HCT116 (cell line): ENCODE results near the gene KCNIP4. TPM values are rescaled to one million over a fixed set of nuclear protein-coding genes. Genes with fewer than 3 reads are reported as not detected.

Experiments used
- ATAC-seq: fragments of 200-7000 bp; cut with Tn5 transposase; 2 replicates; pipeline ENCODE4 v1.9.1; 2020; ENCODE audit warnings: mild to moderate bottlenecking, moderate library complexity
- BruUV-seq: library from RNA; stranded (reverse); fragments of 400-500 nt; replicated peaks from 2 replicates; lab custom pipeline; 2021; lab: Mats Ljungman, UMichigan
- CTCF ChIA-PET: fragments of 300-600 bp; sonication (Branson Sonifier 250); formaldehyde crosslinking; loops from one replicate; lab custom pipeline; 2021; ENCODE audit warnings: antibody characterized with exemption; lab: Charles Lee
- POLR2A ChIA-PET: fragments of 300-600, 350-600 bp; sonication (Branson Sonifier 250); formaldehyde crosslinking; loops from one replicate; lab custom pipeline; 2021; ENCODE audit warnings: antibody characterized with exemption; lab: Charles Lee
- RAD21 ChIA-PET, 2 experiments: fragments of 300-600 bp; sonication (Branson Sonifier 250); formaldehyde crosslinking; loops; one replicate each; lab custom pipeline; 2023; ENCODE audit warnings: low total read pairs in 2 of 2; ENCODE audit not compliant: uncharacterized antibody in 2 of 2, unreplicated experiment in 2 of 2, low non-redundant PET in 1 of 2; lab: Charles Lee
- DNase-seq: peaks from one replicate; pipeline ENCODE4 v3.0.0-alpha.2; 2010; ENCODE audit warnings: low read depth, low spot score
- H2AFZ ChIP-seq: fragments of 200-600 bp; shearing (Covaris generic), sonication (generic); 2 replicates; pipeline ENCODE4 v1.6.1; 2017; ENCODE audit warnings: low read depth, mixed run types, mixed read lengths, antibody characterized with exemption, low read length; ENCODE audit not compliant: poor library complexity, severe bottlenecking
- H3K27ac ChIP-seq: 2 replicates; pipeline ENCODE4 v1.5.1; 2012; ENCODE audit warnings: low read depth, low read length
- H3K27me3 ChIP-seq: fragments of 200-600 bp; sonication (generic); 2 replicates; pipeline ENCODE4 v1.6.1; 2016; ENCODE audit warnings: mixed run types, low read length, mixed read lengths; ENCODE audit not compliant: insufficient read depth
- H3K36me3 ChIP-seq, 2 experiments: fragments of 200-500 bp in 1 of 2; fragments of 200-600 bp in 1 of 2; sonication (Bioruptor generic) in 1 of 2; sonication (generic) in 1 of 2; 2 replicates each; pipeline versions ENCODE4 v1.5.1 to v1.6.1; 2014 to 2016; ENCODE audit warnings: low read length in 2 of 2, inconsistent platforms in 1 of 2, mixed read lengths in 1 of 2, mixed run types in 1 of 2; ENCODE audit not compliant: insufficient read depth in 2 of 2, control insufficient read depth in 1 of 2
- H3K4me1 ChIP-seq, 2 experiments: fragments of 200-600 bp in 1 of 2; sonication (generic) in 1 of 2; 2 replicates each; pipeline versions ENCODE4 v1.5.1 to v1.6.1; 2012 to 2017; ENCODE audit warnings: low read length in 2 of 2, inconsistent platforms in 1 of 2, mild to moderate bottlenecking in 1 of 2, mixed read lengths in 1 of 2, mixed run types in 1 of 2, moderate library complexity in 1 of 2; ENCODE audit not compliant: insufficient read depth in 2 of 2, control insufficient read depth in 1 of 2
- H3K4me2 ChIP-seq: fragments of 200-600 bp; sonication (generic); 2 replicates; pipeline ENCODE4 v1.6.1; 2017; ENCODE audit warnings: mixed run types, low read length, mixed read lengths
- H3K4me3 ChIP-seq, 2 experiments: fragments of 200-600 bp in 1 of 2; sonication (generic) in 1 of 2; replicated peaks in 1 of 2; 2 replicates each; pipeline ENCODE4 v1.5.1; 2011 to 2016; ENCODE audit warnings: low read length in 2 of 2, control low read depth in 1 of 2, low read depth in 1 of 2, mild to moderate bottlenecking in 1 of 2, mixed read lengths in 1 of 2, mixed run types in 1 of 2
- H3K79me2 ChIP-seq: fragments of 200-600 bp; sonication (generic); 2 replicates; pipeline ENCODE4 v1.6.1; 2017; ENCODE audit warnings: mild to moderate bottlenecking, mixed run types, low read length, moderate library complexity, mixed read lengths; ENCODE audit not compliant: insufficient read depth
- H3K9ac ChIP-seq: fragments of 200-600 bp; sonication (generic); 2 replicates; pipeline ENCODE4 v1.6.1; 2016; ENCODE audit warnings: low read length, mixed read lengths
- H3K9me2 ChIP-seq: fragments of 200-600 bp; sonication (generic), shearing (Covaris generic); 2 replicates; pipeline ENCODE4 v1.6.1; 2017; ENCODE audit warnings: mixed run types, mild to moderate bottlenecking, moderate library complexity; ENCODE audit not compliant: insufficient read depth
- H3K9me3 ChIP-seq, 2 experiments: fragments of 200-500 bp in 1 of 2; fragments of 200-600 bp in 1 of 2; sonication (Bioruptor generic) in 1 of 2; sonication (generic) in 1 of 2; 2 replicates each; pipeline ENCODE4 v1.6.1; 2014 to 2017; ENCODE audit warnings: low read length in 2 of 2, mixed read lengths in 2 of 2, inconsistent platforms in 1 of 2, low read depth in 1 of 2, mild to moderate bottlenecking in 1 of 2, mixed run types in 1 of 2, moderate library complexity in 1 of 2; ENCODE audit not compliant: control insufficient read depth in 1 of 2, insufficient read depth in 1 of 2
- H4K20me1 ChIP-seq: fragments of 200-600 bp; sonication (generic), shearing (Covaris generic); 2 replicates; pipeline ENCODE4 v1.6.1; 2017; ENCODE audit warnings: mixed run types, mild to moderate bottlenecking, moderate library complexity; ENCODE audit not compliant: insufficient read depth
- CEBPB ChIP-seq: IDR thresholded peaks from 2 replicates; pipeline ENCODE4 v1.6.1; 2012; ENCODE audit warnings: low read depth
- ELF1 ChIP-seq: IDR thresholded peaks from 2 replicates; pipeline ENCODE4 v1.6.1; 2012; ENCODE audit warnings: low read depth, borderline replicate concordance
- EZH2 ChIP-seq: fragments of 200-600 bp; sonication (generic); IDR thresholded peaks from 2 replicates; pipeline ENCODE4 v1.6.1; 2017; ENCODE audit warnings: antibody characterized with exemption, mixed run types
- FOSL1 ChIP-seq: IDR thresholded peaks from 2 replicates; pipeline ENCODE4 v1.6.1; 2012; ENCODE audit warnings: low read depth
- JUND ChIP-seq: IDR thresholded peaks from 2 replicates; pipeline ENCODE4 v1.6.1; 2012
- POLR2A ChIP-seq: IDR thresholded peaks from 2 replicates; pipeline ENCODE4 v1.7.0; 2011; ENCODE audit warnings: borderline replicate concordance; ENCODE audit not compliant: insufficient read depth, insufficient read length; ENCODE audit errors: extremely low read depth
- RAD21 ChIP-seq: IDR thresholded peaks from 2 replicates; pipeline ENCODE4 v1.6.1; 2012; ENCODE audit warnings: low read depth, mild to moderate bottlenecking
- SIN3A ChIP-seq: IDR thresholded peaks from 2 replicates; pipeline ENCODE4 v1.6.1; 2012; ENCODE audit warnings: low read depth
- SP1 ChIP-seq: IDR thresholded peaks from 2 replicates; pipeline ENCODE4 v1.6.1; 2012; ENCODE audit warnings: low read depth
- SRF ChIP-seq: IDR thresholded peaks from 2 replicates; pipeline ENCODE4 v1.6.1; 2012; ENCODE audit warnings: low read depth
- TCF7L2 ChIP-seq: IDR thresholded peaks from 2 replicates; pipeline ENCODE4 v1.7.0; 2011; ENCODE audit warnings: borderline replicate concordance, inconsistent platforms; ENCODE audit not compliant: insufficient read depth, insufficient read length; ENCODE audit errors: extremely low read depth
- YY1 ChIP-seq: IDR thresholded peaks from 2 replicates; pipeline ENCODE4 v1.6.1; 2011; ENCODE audit warnings: low read length, low read depth, moderate library complexity, mild to moderate bottlenecking; ENCODE audit not compliant: insufficient replicate concordance; ENCODE audit errors: extremely low read depth
- ZFX ChIP-seq: fragments of 450-650 bp; IDR thresholded peaks from 2 replicates; pipeline ENCODE4 v1.6.1; 2017
- ZNF274 ChIP-seq: fragments of 200-500 bp; sonication (Bioruptor generic); IDR thresholded peaks from 2 replicates; pipeline ENCODE4 v1.6.1; 2014; ENCODE audit warnings: mild to moderate bottlenecking, low read depth, low read length, inconsistent platforms
- intact Hi-C: fragments of 100-400 bp; cut with micrococcal nuclease; formaldehyde crosslinking; loops from 2 replicates; pipeline ENCODE4 v1.10.0; 2022
- total RNA-seq: library from RNA; stranded (reverse); gene quantifications from one replicate; pipeline ENCODE4 v1.2.1, GENCODE V29; 2021; ENCODE audit not compliant: unreplicated experiment
- TF ChIP-seq, protein P1 (sequence below), 3 experiments: fragments of 200-600 bp in 1 of 3; sonication (generic) in 1 of 3; IDR thresholded peaks in 2 of 3; conservative IDR thresholded peaks in 1 of 3; 2 replicates each; pipeline ENCODE4 v1.5.1; 2012 to 2017; ENCODE audit warnings: low read depth in 2 of 3, low read length in 2 of 3, antibody characterized with exemption in 1 of 3, borderline replicate concordance in 1 of 3, control low read depth in 1 of 3, mild to moderate bottlenecking in 1 of 3, mixed read lengths in 1 of 3, mixed run types in 1 of 3, moderate library complexity in 1 of 3; ENCODE audit not compliant: insufficient read depth in 1 of 3
- TF ChIP-seq, protein P2 (sequence below): IDR thresholded peaks from 2 replicates; pipeline ENCODE4 v1.6.1; 2012
- TF ChIP-seq, protein P3 (sequence below): IDR thresholded peaks from 2 replicates; pipeline ENCODE4 v1.6.1; 2011; ENCODE audit warnings: mild to moderate bottlenecking, low read length, moderate library complexity; ENCODE audit not compliant: insufficient replicate concordance; ENCODE audit errors: extremely low read depth
- TF ChIP-seq, protein P4 (sequence below): IDR thresholded peaks from 2 replicates; pipeline ENCODE4 v1.6.1; 2012; ENCODE audit warnings: low read depth
- TF ChIP-seq, protein P5 (sequence below): IDR thresholded peaks from 2 replicates; pipeline ENCODE4 v1.6.1; 2012

The KCNIP4 gene
- total RNA-seq, 1 experiment from 2014 or later = not detected

DNA sequence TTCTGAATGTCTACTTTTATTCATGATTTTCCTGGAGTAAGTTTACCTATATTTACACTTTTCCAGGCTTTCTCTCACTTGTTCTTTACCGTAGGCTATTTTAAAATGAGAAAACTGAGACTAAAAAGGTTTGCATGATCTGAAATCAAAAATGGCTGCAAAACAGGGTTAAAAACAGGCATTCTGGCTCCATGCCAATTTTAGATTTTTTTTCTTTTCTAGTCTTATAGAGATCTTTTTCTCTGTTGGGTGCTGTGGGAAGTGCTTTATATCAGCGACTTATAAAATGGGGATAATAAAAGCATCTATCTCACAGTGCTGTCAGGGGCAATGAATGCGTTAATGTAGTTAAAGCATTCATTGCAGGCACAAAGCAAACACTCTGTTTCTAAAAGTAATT is 953.6 kb downstream of the KCNIP4 start:
- BruUV-seq = no TSS peak
- Histone ChIP-seq H4K20me1 (no peaks in the 10 kb centered on the region), H3K27me3 (no peaks in the 10 kb centered on the region), H3K27ac (no peak overlapping the region), H3K9ac (no peak overlapping the region), H3K9me3 (peaks cover 3 to 4% of the 10 kb centered on the region in 2 experiments; a peak in 2 of 4 replicates), H3K4me2 (no peak overlapping the region)
- ChIA-PET CTCF (no interaction called here), RAD21 (no interaction called here)
- ATAC-seq = no peak
- intact Hi-C loops = no loop called here
- no peak for TF ChIP-seq CEBPB
- TF ChIP-seq YY1 = no peak
- no peak for TF ChIP-seq EZH2
- TF ChIP-seq, protein P1, sequence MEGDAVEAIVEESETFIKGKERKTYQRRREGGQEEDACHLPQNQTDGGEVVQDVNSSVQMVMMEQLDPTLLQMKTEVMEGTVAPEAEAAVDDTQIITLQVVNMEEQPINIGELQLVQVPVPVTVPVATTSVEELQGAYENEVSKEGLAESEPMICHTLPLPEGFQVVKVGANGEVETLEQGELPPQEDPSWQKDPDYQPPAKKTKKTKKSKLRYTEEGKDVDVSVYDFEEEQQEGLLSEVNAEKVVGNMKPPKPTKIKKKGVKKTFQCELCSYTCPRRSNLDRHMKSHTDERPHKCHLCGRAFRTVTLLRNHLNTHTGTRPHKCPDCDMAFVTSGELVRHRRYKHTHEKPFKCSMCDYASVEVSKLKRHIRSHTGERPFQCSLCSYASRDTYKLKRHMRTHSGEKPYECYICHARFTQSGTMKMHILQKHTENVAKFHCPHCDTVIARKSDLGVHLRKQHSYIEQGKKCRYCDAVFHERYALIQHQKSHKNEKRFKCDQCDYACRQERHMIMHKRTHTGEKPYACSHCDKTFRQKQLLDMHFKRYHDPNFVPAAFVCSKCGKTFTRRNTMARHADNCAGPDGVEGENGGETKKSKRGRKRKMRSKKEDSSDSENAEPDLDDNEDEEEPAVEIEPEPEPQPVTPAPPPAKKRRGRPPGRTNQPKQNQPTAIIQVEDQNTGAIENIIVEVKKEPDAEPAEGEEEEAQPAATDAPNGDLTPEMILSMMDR (IDR thresholded peaks at IDR 0.05 in 2 of 3, conservative IDR thresholded peaks at IDR 0.05 in 1 of 3; ENCODE audit: borderline replicate concordance in 1 of 3, insufficient read depth in 1 of 3, low read depth in 2 of 3, low read length in 2 of 3) = no peak
- TF ChIP-seq, protein P2, sequence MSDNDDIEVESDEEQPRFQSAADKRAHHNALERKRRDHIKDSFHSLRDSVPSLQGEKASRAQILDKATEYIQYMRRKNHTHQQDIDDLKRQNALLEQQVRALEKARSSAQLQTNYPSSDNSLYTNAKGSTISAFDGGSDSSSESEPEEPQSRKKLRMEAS = no peak
- TF ChIP-seq ZNF274 = no peak
- TF ChIP-seq, protein P3, sequence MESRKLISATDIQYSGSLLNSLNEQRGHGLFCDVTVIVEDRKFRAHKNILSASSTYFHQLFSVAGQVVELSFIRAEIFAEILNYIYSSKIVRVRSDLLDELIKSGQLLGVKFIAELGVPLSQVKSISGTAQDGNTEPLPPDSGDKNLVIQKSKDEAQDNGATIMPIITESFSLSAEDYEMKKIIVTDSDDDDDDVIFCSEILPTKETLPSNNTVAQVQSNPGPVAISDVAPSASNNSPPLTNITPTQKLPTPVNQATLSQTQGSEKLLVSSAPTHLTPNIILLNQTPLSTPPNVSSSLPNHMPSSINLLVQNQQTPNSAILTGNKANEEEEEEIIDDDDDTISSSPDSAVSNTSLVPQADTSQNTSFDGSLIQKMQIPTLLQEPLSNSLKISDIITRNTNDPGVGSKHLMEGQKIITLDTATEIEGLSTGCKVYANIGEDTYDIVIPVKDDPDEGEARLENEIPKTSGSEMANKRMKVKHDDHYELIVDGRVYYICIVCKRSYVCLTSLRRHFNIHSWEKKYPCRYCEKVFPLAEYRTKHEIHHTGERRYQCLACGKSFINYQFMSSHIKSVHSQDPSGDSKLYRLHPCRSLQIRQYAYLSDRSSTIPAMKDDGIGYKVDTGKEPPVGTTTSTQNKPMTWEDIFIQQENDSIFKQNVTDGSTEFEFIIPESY = no peak
- TF ChIP-seq SP1 = no peak
- TF ChIP-seq TCF7L2 = no peak
- no peak for TF ChIP-seq POLR2A
- no peak for TF ChIP-seq JUND
- TF ChIP-seq ELF1 = no peak
- no peak for TF ChIP-seq SRF
- TF ChIP-seq SIN3A = no peak
- no peak for TF ChIP-seq RAD21
- TF ChIP-seq FOSL1 = no peak
- no peak for TF ChIP-seq ZFX
- TF ChIP-seq, protein P4, sequence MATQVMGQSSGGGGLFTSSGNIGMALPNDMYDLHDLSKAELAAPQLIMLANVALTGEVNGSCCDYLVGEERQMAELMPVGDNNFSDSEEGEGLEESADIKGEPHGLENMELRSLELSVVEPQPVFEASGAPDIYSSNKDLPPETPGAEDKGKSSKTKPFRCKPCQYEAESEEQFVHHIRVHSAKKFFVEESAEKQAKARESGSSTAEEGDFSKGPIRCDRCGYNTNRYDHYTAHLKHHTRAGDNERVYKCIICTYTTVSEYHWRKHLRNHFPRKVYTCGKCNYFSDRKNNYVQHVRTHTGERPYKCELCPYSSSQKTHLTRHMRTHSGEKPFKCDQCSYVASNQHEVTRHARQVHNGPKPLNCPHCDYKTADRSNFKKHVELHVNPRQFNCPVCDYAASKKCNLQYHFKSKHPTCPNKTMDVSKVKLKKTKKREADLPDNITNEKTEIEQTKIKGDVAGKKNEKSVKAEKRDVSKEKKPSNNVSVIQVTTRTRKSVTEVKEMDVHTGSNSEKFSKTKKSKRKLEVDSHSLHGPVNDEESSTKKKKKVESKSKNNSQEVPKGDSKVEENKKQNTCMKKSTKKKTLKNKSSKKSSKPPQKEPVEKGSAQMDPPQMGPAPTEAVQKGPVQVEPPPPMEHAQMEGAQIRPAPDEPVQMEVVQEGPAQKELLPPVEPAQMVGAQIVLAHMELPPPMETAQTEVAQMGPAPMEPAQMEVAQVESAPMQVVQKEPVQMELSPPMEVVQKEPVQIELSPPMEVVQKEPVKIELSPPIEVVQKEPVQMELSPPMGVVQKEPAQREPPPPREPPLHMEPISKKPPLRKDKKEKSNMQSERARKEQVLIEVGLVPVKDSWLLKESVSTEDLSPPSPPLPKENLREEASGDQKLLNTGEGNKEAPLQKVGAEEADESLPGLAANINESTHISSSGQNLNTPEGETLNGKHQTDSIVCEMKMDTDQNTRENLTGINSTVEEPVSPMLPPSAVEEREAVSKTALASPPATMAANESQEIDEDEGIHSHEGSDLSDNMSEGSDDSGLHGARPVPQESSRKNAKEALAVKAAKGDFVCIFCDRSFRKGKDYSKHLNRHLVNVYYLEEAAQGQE = no peak
- TF ChIP-seq, protein P5, sequence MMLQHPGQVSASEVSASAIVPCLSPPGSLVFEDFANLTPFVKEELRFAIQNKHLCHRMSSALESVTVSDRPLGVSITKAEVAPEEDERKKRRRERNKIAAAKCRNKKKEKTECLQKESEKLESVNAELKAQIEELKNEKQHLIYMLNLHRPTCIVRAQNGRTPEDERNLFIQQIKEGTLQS = no peak
- TF ChIP-seq, all 23 proteins: peak for 0
- H3K4me3 ChIP-seq = no peak overlapping the region
- H3K79me2 ChIP-seq = no peaks in the 10 kb centered on the region
- no peaks in the 10 kb centered on the region for H3K36me3 ChIP-seq
- POLR2A ChIA-PET = no interaction called here
- no peak overlapping the region for H2AFZ ChIP-seq
- no peaks in the 10 kb centered on the region for H3K4me1 ChIP-seq
- no peaks in the 10 kb centered on the region for H3K9me2 ChIP-seq
- no peak for DNase-seq
